ENCODE results near the gene ANO7. TPM values are rescaled to one million over a fixed set of nuclear protein-coding genes. Genes with fewer than 3 reads are reported as not detected.

Gene ANO7
- total RNA-seq = 0.97 and 1.2 TPM in 2 replicates

GRCh38 chr2:241188361-241189092, at the start of gene ANO7:
Gene ANO7 (plus strand): TSS chr2:241188677. CDS start chr2:241190064, 1,387 bp downstream.

GRCh38 chr2:241148891-241149674, 39.4 kb upstream of the ANO7 start, which contains the start of gene PASK:
Gene PASK (minus strand): TSS chr2:241149472. CDS start chr2:241143032, 6,440 bp downstream.

GRCh38 chr2:241149925-241150659, 38.4 kb upstream of the ANO7 start, which contains the start of gene PPP1R7:
Gene PPP1R7 (plus strand): TSS chr2:241150467. CDS start chr2:241150496, 29 bp downstream.

Other genes starting within 250 kb of the ANO7 start
- 52.8 and 59.3 TPM in 2 replicates for gene SNED1, start 190.1 kb upstream of the ANO7 start, total RNA-seq
- 32.5 and 39.1 TPM in 2 replicates for gene MTERF4, start 86.4 kb upstream of the ANO7 start, total RNA-seq
- gene PASK, start 39.2 kb upstream of the ANO7 start, total RNA-seq = 1.8 and 3.7 TPM in 2 replicates
- gene PPP1R7, start 38.2 kb upstream of the ANO7 start, total RNA-seq = 62.6 and 68.3 TPM in 2 replicates
- 880 and 1,110 TPM in 2 replicates for gene HDLBP, start 127.0 kb downstream of the ANO7 start, total RNA-seq
- gene SEPTIN2, start 127.2 kb downstream of the ANO7 start, total RNA-seq = 563 and 626 TPM in 2 replicates
- 38.2 and 48.0 TPM in 2 replicates for gene FARP2, start 167.6 kb downstream of the ANO7 start, total RNA-seq